ENCODE measurements around the gene TLK1. TPM values are rescaled to one million over a fixed set of nuclear protein-coding genes. Genes with fewer than 3 reads are reported as not detected.

Gene TLK1
- total and polyA plus RNA-seq, 9 of the 15 experiments (the other 6 are each of a cell fraction or from before 2014, with no cell fraction given), result 20.2 to 101 (median 40.5) TPM

GRCh38 chr2:171083451-171083850 is 77.2 kb downstream of the TLK1 start (continued):
- TF ChIP-seq TCF3 (CRISPR knock-in tag; IDR thresholded peaks at IDR 0.05) (0 out of 2 replicates have a peak, but pooled peaks have one; percentile 16), ZNF518B (CRISPR knock-in tag; IDR thresholded peaks at IDR 0.05) (no peak), CREM (IDR thresholded peaks at IDR 0.05; ENCODE audit: low read depth) (no peak), ZNF280B (CRISPR knock-in tag; IDR thresholded peaks at IDR 0.05) (no peak), TAL1 (IDR thresholded peaks at IDR 0.05) (peak; percentile 56), MTF1 (CRISPR knock-in tag; IDR thresholded peaks at IDR 0.05; ENCODE audit: borderline replicate concordance) (no peak), MEIS2 (IDR thresholded peaks at IDR 0.05; ENCODE audit: partially characterized antibody) (peak; percentile 47), ATF3 (IDR thresholded peaks at IDR 0.05) (peak; percentile 91), ATF3 (CRISPR knock-in tag; conservative IDR thresholded peaks at IDR 0.05) (no peak), ZNF253 (CRISPR knock-in tag; conservative IDR thresholded peaks at IDR 0.05) (no peak), TRIM24 (IDR thresholded peaks at IDR 0.05) (peak in 1 of 2 experiments; percentile 21; a peak in 1 of 4 replicates), ZZZ3 (IDR thresholded peaks at IDR 0.05) (no peak), USF1 (CRISPR knock-in tag; IDR thresholded peaks at IDR 0.05) (no peak), SRSF9 (IDR thresholded peaks at IDR 0.05; ENCODE audit: borderline replicate concordance, low read depth, low read length) (no peak), HSF4 (CRISPR knock-in tag; IDR thresholded peaks at IDR 0.05; ENCODE audit: borderline replicate concordance) (no peak), CBFA2T3 (IDR thresholded peaks at IDR 0.05) (peak; percentile 54), PHF21A (IDR thresholded peaks at IDR 0.05; ENCODE audit: borderline replicate concordance, low read depth) (no peak), ATF6 (CRISPR knock-in tag; IDR thresholded peaks at IDR 0.05) (no peak)

Data from K562 (cell line).